Trophoblast cell (in vitro differentiated cells and primary cell): ENCODE results near the gene COG1.

ENCODE experiments used
- DNase-seq, 2 donors: peaks; one replicate each; pipeline ENCODE4 v3.0.0-alpha.2; 2016
- H2AFZ ChIP-seq: 2 replicates; pipeline ENCODE4 v1.6.1; 2013; ENCODE audit warnings: low read length, moderate library complexity, mild to moderate bottlenecking; ENCODE audit not compliant: insufficient read depth, poor library complexity
- H2AK5ac ChIP-seq: 2 replicates; pipeline ENCODE4 v1.6.1; 2013; ENCODE audit warnings: mild to moderate bottlenecking, low read length
- H2BK120ac ChIP-seq: 2 replicates; pipeline ENCODE4 v1.6.1; 2013; ENCODE audit warnings: low read length, mild to moderate bottlenecking, moderate library complexity; ENCODE audit not compliant: insufficient read depth, poor library complexity
- H2BK12ac ChIP-seq: 2 replicates; pipeline ENCODE4 v1.6.1; 2013; ENCODE audit warnings: mild to moderate bottlenecking, low read length, moderate library complexity
- H2BK5ac ChIP-seq: 2 replicates; pipeline ENCODE4 v1.6.1; 2013; ENCODE audit warnings: low read length, low read depth, moderate library complexity, mild to moderate bottlenecking; ENCODE audit not compliant: poor library complexity
- H3K14ac ChIP-seq: 2 replicates; pipeline ENCODE4 v1.6.1; 2013; ENCODE audit warnings: mild to moderate bottlenecking, low read length
- H3K18ac ChIP-seq: 2 replicates; pipeline ENCODE4 v1.6.1; 2013; ENCODE audit warnings: mild to moderate bottlenecking, low read length
- H3K23ac ChIP-seq: 2 replicates; pipeline ENCODE4 v1.6.1; 2013; ENCODE audit warnings: low read length
- H3K27ac ChIP-seq: 2 replicates; pipeline ENCODE4 v1.5.1; 2013; ENCODE audit warnings: low read depth, mild to moderate bottlenecking, inconsistent platforms, low read length, moderate library complexity
- H3K27me3 ChIP-seq: 2 replicates; pipeline ENCODE4 v1.6.1; 2013; ENCODE audit warnings: inconsistent platforms, mild to moderate bottlenecking, low read length, moderate library complexity; ENCODE audit not compliant: insufficient read depth
- H3K36me3 ChIP-seq, 2 experiments: 1 replicate in 1 of 2; 2 replicates in 1 of 2; pipeline ENCODE4 v1.6.1; 2013; ENCODE audit warnings: low read length in 2 of 2, mild to moderate bottlenecking in 2 of 2, moderate library complexity in 1 of 2; ENCODE audit not compliant: insufficient read depth in 2 of 2, control insufficient read depth in 1 of 2
- H3K4ac ChIP-seq: 2 replicates; pipeline ENCODE4 v1.6.1; 2013; ENCODE audit warnings: low read depth, mild to moderate bottlenecking, low read length, moderate library complexity
- H3K4me1 ChIP-seq, 2 experiments: 1 replicate in 1 of 2; 2 replicates in 1 of 2; pipeline ENCODE4 v1.6.1; 2013; ENCODE audit warnings: low read length in 2 of 2, mild to moderate bottlenecking in 2 of 2, moderate library complexity in 1 of 2; ENCODE audit not compliant: insufficient read depth in 2 of 2, control insufficient read depth in 1 of 2
- H3K4me2 ChIP-seq: 2 replicates; pipeline ENCODE4 v1.6.1; 2013; ENCODE audit warnings: inconsistent platforms, mild to moderate bottlenecking, low read length, moderate library complexity
- H3K4me3 ChIP-seq: 2 replicates; pipeline ENCODE4 v1.5.1; 2013; ENCODE audit warnings: mild to moderate bottlenecking, low read depth, low read length, inconsistent platforms
- H3K79me1 ChIP-seq: one replicate; pipeline ENCODE4 v1.6.1; 2013; ENCODE audit warnings: low read length
- H3K79me2 ChIP-seq: 2 replicates; pipeline ENCODE4 v1.6.1; 2013; ENCODE audit warnings: low read length, mild to moderate bottlenecking; ENCODE audit not compliant: control insufficient read depth, insufficient read depth, poor library complexity
- H3K9ac ChIP-seq: 2 replicates; pipeline ENCODE4 v1.6.1; 2013; ENCODE audit warnings: mild to moderate bottlenecking, low read length
- H3K9me3 ChIP-seq: 2 replicates; pipeline ENCODE4 v1.6.1; 2013; ENCODE audit warnings: low read depth, mild to moderate bottlenecking, control low read depth, inconsistent platforms, low read length; ENCODE audit not compliant: insufficient read depth
- H4K12ac ChIP-seq: 2 replicates; pipeline ENCODE4 v1.6.1; 2013; ENCODE audit warnings: low read depth, mild to moderate bottlenecking, low read length, moderate library complexity
- H4K8ac ChIP-seq: 2 replicates; pipeline ENCODE4 v1.6.1; 2013; ENCODE audit warnings: low read depth, mild to moderate bottlenecking, low read length, moderate library complexity
- H4K91ac ChIP-seq: one replicate; pipeline ENCODE4 v1.6.1; 2013; ENCODE audit warnings: low read depth, mild to moderate bottlenecking, low read length, moderate library complexity
- WGBS: extraction: QIAGEN DNeasy Blood & Tissue Kit; methylation state at CpG from one replicate; pipeline ENCODE4 v1.1.7; 2013; ENCODE audit warnings: missing lambda C conversion rate; ENCODE audit not compliant: insufficient read length, insufficient coverage; ENCODE audit errors: extremely low coverage; 5-methylcytosine and 5-hydroxymethylcytosine counted together

The COG1 gene

DNA sequence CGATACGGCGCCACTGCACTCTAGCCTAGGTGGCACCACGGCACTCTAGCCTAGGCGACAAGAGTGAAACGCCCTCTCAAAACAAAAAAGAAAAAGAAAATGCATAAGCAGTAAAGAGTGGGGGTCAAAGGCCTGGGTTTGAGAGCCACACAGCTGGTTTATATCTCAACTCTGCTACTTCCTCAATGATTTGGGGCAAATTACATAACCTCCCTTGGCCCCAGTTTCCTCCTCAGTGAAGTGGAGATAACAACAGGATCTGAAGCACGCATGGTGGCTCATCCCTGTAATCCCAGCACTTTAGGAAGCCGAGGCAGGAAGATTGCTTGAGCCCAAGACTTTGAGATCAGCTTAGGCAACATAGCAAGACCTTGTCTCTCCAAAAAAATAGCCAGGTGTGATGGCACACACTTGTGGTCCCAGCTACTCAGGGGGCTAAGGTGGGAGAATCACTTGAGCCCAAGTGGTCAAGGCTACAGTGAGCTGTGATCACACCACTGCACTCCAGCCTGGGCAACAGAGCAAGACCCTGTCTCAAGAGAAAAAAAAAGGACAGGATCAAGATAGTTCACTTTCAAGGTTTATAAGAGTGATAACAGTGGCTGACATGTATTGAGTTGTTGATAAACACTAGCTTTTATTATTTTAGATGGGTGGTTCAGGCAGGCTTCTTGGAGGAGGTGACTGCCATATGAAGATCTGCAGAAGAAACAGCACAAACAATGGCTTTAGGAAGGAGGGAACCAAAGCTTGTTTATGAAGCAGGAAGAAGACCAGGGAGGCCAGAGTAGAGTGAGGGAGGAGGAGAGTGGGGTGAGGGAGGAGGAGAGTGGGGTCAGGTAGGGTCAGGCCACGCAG, 8.5 kb upstream of the COG1 start:
- no peaks in the 10 kb centered on the region for H3K36me3 ChIP-seq
- no CpG with 5 or more reads among the region's 9 CpGs for WGBS
- H3K27me3 ChIP-seq, result no peaks in the 10 kb centered on the region
- no peak overlapping the region for H2BK5ac ChIP-seq
- no peak overlapping the region for H3K18ac ChIP-seq
- H3K14ac ChIP-seq, result no peak overlapping the region
- H4K8ac ChIP-seq, result no peak overlapping the region
- no peak overlapping the region for H3K23ac ChIP-seq
- H3K79me2 ChIP-seq, result no peaks in the 10 kb centered on the region
- H3K4me1 ChIP-seq, result peaks cover 2 to 3% of the 10 kb centered on the region in 2 experiments
- no peak overlapping the region for H4K91ac ChIP-seq
- no peak overlapping the region for H2BK12ac ChIP-seq
- no peak overlapping the region for H3K4me2 ChIP-seq
- no peak overlapping the region for H2BK120ac ChIP-seq
- no peak overlapping the region for H3K4me3 ChIP-seq
- H2AFZ ChIP-seq, result no peak overlapping the region
- no peak overlapping the region for H3K9ac ChIP-seq
- H4K12ac ChIP-seq, result no peak overlapping the region
- H3K9me3 ChIP-seq, result no peaks in the 10 kb centered on the region
- no peak overlapping the region for H2AK5ac ChIP-seq
- no peak for DNase-seq
- H3K79me1 ChIP-seq, result no peaks in the 10 kb centered on the region
- no peak overlapping the region for H3K27ac ChIP-seq
- H3K4ac ChIP-seq, result no peak overlapping the region

DNA sequence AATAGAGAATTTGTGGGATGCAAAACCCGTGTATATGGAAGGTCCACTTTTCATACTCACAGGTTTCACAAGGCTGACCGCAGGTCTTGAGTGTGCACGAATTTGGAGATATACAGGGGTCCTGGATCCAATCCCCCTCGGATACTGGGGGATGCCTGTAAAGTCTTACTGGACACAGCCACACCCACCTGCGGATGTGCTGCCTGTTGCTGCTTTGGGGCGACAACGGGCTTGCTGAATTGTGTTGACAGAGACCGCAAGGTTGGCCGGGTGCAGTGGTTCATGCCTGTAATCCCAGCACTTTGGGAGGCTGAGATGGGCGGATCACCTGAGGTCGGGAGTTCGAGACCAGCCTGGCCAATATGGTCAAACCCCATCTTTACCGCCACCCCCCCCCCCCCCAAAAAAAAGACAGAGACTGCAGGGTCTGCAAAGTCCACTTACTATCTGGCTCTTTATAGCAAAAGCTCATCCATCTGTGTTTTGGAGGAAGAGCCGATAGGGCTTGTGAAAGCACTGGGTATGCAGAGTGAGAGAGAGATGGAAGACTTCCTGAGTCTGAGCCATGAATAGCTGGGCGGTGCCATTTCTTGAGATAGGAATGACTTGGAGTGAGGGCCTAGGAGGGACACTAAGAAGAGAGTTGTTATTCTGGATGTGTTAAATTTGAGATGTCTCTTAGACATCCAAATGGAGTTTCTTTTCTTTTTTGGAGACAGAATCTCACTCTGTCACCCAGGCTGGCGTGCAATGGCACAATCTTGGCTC, 6.4 kb upstream of the COG1 start:
- Histone ChIP-seq H3K14ac (no peak overlapping the region), H3K27me3 (no peaks in the 10 kb centered on the region), H3K18ac (no peak overlapping the region), H3K79me1 (no peaks in the 10 kb centered on the region), H2AK5ac (no peak overlapping the region), H3K4me2 (no peak overlapping the region), H3K9me3 (no peaks in the 10 kb centered on the region), H3K4me3 (no peak overlapping the region), H4K8ac (no peak overlapping the region), H2BK5ac (no peak overlapping the region), H3K9ac (no peak overlapping the region), H2BK120ac (no peak overlapping the region), H4K12ac (no peak overlapping the region), H2AFZ (no peak overlapping the region), H2BK12ac (no peak overlapping the region), H3K4ac (no peak overlapping the region), H3K4me1 (peaks cover 2 to 5% of the 10 kb centered on the region in 2 experiments), H4K91ac (no peak overlapping the region), H3K79me2 (no peaks in the 10 kb centered on the region), H3K36me3 (no peaks in the 10 kb centered on the region), H3K23ac (no peak overlapping the region), H3K27ac (no peak overlapping the region)
- DNase-seq, result no peak
- no CpG with 5 or more reads among the region's 16 CpGs for WGBS

- Histone ChIP-seq H2BK12ac (no peak overlapping the region), H3K4me2 (no peak overlapping the region), H2BK5ac (no peak overlapping the region), H3K4me1 (peaks cover 2 to 5% of the 10 kb centered on the region in 2 experiments), H2BK120ac (no peak overlapping the region), H3K27ac (no peak overlapping the region), H3K79me1 (peaks cover under 1% of the 10 kb centered on the region), H3K23ac (no peak overlapping the region), H4K91ac (no peak overlapping the region), H2AFZ (no peak overlapping the region), H3K36me3 (no peaks in the 10 kb centered on the region), H3K9me3 (no peaks in the 10 kb centered on the region), H3K4me3 (no peak overlapping the region), H4K8ac (no peak overlapping the region), H3K9ac (no peak overlapping the region), H2AK5ac (no peak overlapping the region), H3K18ac (no peak overlapping the region), H3K79me2 (no peaks in the 10 kb centered on the region), H4K12ac (no peak overlapping the region), H3K4ac (no peak overlapping the region), H3K27me3 (no peaks in the 10 kb centered on the region), H3K14ac (no peak overlapping the region)
- no peak for DNase-seq
- WGBS, result 100% methylated on average over 1 of the region's 9 CpGs
These were observed 5.6 kb upstream of the COG1 start for GRCh38 chr17:73187203-73187769.

GRCh38 chr17:73188011-73188410, 4.8 kb upstream of the COG1 start:
- H2AK5ac ChIP-seq, result no peak overlapping the region
- H3K79me2 ChIP-seq, result peaks cover 1% of the 10 kb centered on the region
- H3K9me3 ChIP-seq, result no peaks in the 10 kb centered on the region
- H4K12ac ChIP-seq, result no peak overlapping the region
- WGBS, result no CpG with 5 or more reads among the region's 1 CpG
- H3K18ac ChIP-seq, result no peak overlapping the region
- no peak overlapping the region for H3K9ac ChIP-seq
- H2BK120ac ChIP-seq, result no peak overlapping the region
- no peak for DNase-seq
- H2BK5ac ChIP-seq, result no peak overlapping the region
- no peak overlapping the region for H2BK12ac ChIP-seq
- H3K79me1 ChIP-seq, result peaks cover 6% of the 10 kb centered on the region
- H3K4me1 ChIP-seq, result peaks cover 2 to 5% of the 10 kb centered on the region in 2 experiments
- H3K27me3 ChIP-seq, result no peaks in the 10 kb centered on the region
- H3K4me2 ChIP-seq, result no peak overlapping the region
- H4K91ac ChIP-seq, result no peak overlapping the region
- H3K4me3 ChIP-seq, result no peak overlapping the region
- no peak overlapping the region for H3K14ac ChIP-seq
- no peak overlapping the region for H3K27ac ChIP-seq
- H3K4ac ChIP-seq, result no peak overlapping the region
- no peak overlapping the region for H3K23ac ChIP-seq
- no peaks in the 10 kb centered on the region for H3K36me3 ChIP-seq
- H2AFZ ChIP-seq, result no peak overlapping the region
- no peak overlapping the region for H4K8ac ChIP-seq
